GM10248 (cell line): ENCODE measurements around the gene GSE1.
A peak's percentile ranks its signal among the peaks of the same experiment; 100 is the strongest.

Experiments
- CTCF ChIA-PET: fragments of 300-600 bp; sonication (Branson Sonifier 250); formaldehyde crosslinking; extraction: SDS; loops from one replicate; lab custom pipeline; 2021; ENCODE audit warnings: antibody characterized with exemption; lab: Yijun Ruan, JAX
- POLR2A ChIA-PET: fragments of 350-650 bp; sonication (Branson Sonifier 250); formaldehyde crosslinking; extraction: SDS; loops from one replicate; lab custom pipeline; 2020; ENCODE audit warnings: antibody characterized with exemption; lab: Yijun Ruan, JAX
- DNase-seq: peaks from one replicate; pipeline ENCODE4 v3.0.0; 2012; ENCODE audit errors: extremely low spot score
- TF ChIP-seq, protein P1 (sequence below): IDR thresholded peaks from 2 replicates; pipeline ENCODE4 v1.5.1; 2012; ENCODE audit warnings: mild to moderate bottlenecking, low read depth; ENCODE audit errors: extremely low read depth, missing control alignments, control extremely low read depth

GSE1 gene

DNA sequence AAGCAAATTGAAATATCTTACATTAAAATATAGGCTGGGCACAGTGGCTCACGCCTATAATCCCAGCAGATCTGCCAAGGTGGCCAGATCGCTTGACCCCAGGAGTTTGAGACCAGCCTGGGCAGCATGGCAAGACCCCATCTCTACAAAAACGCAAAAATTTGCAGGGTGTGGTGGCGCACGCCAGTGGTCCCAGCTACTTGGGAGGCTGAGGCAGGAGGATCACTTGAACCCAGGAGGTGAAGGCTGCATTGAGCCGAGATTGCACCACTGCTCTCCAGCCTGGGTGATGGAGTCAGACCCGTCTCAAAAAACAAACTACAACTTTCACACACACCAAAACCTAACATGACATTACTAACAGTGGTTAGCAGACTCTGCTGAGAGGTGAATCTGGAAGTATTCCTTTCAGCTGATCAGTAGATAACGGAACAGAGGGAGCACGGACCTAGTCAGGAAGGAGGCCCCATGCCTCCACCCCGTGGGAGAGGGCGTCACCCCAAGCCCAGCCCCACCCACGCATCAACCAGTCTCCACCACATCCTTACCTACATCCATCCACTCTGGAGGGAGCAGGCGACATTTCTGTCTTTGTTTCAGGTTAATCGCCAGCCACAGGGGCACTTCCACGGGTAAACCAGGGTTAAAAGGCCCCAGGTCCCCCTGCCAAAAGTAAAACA, 73.9 kb downstream of the GSE1 start:
- TF ChIP-seq, protein P1, sequence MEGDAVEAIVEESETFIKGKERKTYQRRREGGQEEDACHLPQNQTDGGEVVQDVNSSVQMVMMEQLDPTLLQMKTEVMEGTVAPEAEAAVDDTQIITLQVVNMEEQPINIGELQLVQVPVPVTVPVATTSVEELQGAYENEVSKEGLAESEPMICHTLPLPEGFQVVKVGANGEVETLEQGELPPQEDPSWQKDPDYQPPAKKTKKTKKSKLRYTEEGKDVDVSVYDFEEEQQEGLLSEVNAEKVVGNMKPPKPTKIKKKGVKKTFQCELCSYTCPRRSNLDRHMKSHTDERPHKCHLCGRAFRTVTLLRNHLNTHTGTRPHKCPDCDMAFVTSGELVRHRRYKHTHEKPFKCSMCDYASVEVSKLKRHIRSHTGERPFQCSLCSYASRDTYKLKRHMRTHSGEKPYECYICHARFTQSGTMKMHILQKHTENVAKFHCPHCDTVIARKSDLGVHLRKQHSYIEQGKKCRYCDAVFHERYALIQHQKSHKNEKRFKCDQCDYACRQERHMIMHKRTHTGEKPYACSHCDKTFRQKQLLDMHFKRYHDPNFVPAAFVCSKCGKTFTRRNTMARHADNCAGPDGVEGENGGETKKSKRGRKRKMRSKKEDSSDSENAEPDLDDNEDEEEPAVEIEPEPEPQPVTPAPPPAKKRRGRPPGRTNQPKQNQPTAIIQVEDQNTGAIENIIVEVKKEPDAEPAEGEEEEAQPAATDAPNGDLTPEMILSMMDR: no peak
- POLR2A ChIA-PET: no interaction called here
- CTCF ChIA-PET: interaction anchor here (0.9 to 6.0 kb wide), 4 partner anchors 23 to 831 kb away, joined by 3 to 28 read pairs (median 4); no protein-coding TSS in a partner anchor
- DNase-seq: no peak

DNA sequence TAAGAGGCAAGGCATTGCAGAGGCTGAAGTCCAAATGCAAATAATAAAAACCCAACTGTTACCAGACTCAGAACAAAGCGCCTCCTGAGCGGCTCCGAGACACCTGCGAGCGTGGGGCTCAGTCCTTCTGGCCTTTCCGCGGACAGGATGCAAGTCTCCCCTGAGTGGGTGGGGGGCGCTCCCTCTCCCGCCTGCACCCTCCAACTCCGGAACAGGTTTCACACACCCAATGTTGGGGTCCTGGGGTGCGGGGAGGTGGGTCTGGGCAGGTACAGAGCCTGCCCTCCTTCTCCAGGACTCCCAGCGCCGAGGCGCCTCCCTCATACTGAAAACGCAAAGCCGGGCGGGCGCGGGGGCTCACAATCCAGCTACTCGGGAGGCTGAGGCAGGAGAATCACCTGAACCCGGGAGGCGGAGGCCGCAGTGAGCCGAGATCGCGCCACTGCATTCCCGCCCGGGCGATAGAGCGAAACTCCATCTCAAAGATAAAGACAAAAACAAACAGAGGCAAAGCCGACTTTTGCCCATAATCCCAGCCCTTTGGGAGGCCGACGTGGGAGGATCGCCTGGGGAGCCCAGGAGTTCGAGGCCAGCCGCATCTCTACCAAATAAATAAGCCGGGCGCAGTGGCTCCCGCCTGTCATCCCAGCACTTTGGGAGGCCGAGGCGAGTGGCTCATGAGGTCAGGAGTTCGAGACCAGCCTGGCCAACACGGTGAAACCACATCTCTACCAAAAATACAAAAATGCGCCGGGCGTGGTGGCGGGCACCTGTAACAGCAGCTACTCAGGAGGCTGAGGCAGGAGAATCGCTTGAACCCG, 74.7 kb downstream of the GSE1 start:
- no peak for DNase-seq
- ChIA-PET POLR2A (no interaction called here), CTCF (interaction anchor here (0.9 to 2.7 kb wide), 3 partner anchors 31 to 80 kb away, joined by 3 to 14 read pairs (median 3); no protein-coding TSS in a partner anchor)
- TF ChIP-seq, protein P1: no peak

DNA sequence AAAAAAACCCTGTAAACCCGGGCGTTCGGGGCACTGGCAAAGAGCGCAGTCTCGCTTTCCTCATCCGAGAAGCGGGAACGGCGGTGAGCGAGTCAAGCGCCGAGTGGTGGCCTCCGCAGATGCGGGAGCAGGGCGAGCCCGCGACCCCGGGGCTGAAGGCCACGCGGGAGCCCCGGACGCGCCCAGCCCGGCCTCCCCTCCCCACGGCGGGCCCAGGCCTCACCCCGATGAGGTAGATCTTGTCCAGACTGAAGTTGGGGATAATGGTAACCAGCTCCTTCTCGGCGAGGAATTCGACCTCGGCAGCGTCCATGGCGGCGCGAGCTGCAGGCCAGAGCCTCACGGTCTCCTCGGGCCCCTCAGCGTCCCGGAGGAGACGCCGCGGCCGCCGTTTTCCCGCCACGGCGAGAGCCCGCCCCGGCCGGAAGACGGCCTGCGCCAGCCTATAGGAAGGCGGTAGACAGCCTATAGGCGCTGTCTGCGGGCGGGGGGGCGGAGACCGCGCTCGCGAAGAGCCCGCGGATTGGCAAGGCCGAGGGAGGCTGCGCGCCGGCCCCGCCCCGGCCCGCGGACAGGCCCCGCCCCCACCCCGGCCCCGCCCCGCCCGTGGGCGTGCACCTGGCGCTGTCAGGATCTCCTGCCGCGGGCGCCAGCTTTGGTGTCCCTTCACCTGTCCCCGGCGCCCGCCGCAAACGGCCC, 75.6 kb downstream of the GSE1 start, which contains the start of gene GINS2:
Gene GINS2, minus strand, starts transcription at position 369 of the 699 bp plus-strand sequence. Its CDS starts 56 bp downstream, at position 313.
- CTCF ChIA-PET: interaction anchor here (1.4 to 2.7 kb wide), 7 partner anchors 13 to 79 kb away, joined by 3 to 14 read pairs (median 4); no protein-coding TSS in a partner anchor
- peak; percentile 100 for DNase-seq
- POLR2A ChIA-PET: no interaction called here
- TF ChIP-seq, protein P1: no peak

DNA sequence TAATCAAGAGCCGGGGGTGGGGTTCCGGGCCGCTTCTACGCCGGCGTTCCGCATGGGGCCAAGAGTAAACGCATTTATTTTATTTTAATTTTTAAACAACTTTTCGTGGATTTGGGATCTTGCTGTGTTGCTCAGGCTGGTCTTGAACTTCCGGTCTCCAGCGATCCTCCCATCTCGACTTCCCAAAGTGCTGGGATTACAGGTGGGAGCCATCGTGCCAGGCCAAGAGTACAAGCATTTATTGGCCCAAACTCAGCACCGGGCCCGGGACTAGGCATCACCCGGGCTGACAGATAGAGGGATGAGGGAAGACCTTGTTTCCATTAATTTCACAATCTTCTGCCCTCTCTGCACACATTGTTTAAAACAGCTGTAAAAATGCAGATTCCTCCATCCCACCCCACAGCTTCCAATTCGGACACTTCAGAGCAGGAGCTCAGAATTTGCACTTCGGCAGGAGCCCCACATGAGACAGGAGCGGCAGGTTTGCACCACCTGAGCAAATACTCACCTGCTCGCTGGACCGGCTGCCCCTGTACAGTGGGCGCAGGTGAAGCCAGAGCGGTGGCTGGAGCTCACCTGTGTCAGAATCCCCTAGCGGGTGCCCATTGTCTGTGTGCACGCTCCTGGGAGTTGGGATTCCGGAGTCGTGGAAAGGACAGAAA, 76.3 kb downstream of the GSE1 start:
- ChIA-PET CTCF (interaction anchor here (1.4 to 2.7 kb wide), 8 partner anchors 14 to 79 kb away, joined by 3 to 14 read pairs (median 4); no protein-coding TSS in a partner anchor), POLR2A (no interaction called here)
- no peak for DNase-seq
- TF ChIP-seq, protein P1: no peak

DNA sequence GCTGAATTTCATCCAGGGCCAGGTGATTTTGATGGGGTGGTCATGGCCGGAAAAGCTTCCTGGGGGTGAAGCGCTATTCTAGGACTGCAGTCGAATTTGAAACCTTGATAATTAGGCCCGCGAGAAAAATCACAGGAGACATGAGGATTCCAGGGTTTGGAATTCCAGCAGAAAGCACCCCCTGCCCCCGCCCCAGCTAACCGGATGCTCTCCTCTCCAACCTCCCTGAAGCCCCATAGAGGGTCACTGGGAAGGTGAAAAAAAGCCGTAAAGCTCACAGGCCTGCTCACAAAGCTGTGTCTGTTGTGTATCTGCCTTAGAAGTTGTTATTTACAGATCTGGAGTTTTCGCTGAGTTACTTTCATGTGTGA, 76.8 kb downstream of the GSE1 start:
- DNase-seq: no peak
- TF ChIP-seq, protein P1: no peak
- ChIA-PET POLR2A (no interaction called here), CTCF (interaction anchor here (1.4 to 2.7 kb wide), 7 partner anchors 13 to 74 kb away, joined by 3 to 14 read pairs (median 4); no protein-coding TSS in a partner anchor)
